OCI-LY3 (cell line): Measurements from ENCODE around the gene CACNG7.

Experiments used
- H2AFZ ChIP-seq: fragments of 200-600, 300-600 bp; shearing (Covaris generic); 2 replicates; pipeline ENCODE4 v1.6.0; 2014; ENCODE audit warnings: antibody characterized with exemption, low read depth, low read length
- H3K27ac ChIP-seq: fragments of 200-600, 300-600 bp; sonication (generic); 2 replicates; pipeline ENCODE4 v1.5.1; 2014; ENCODE audit warnings: mild to moderate bottlenecking, low read length, moderate library complexity, mixed read lengths
- H3K27me3 ChIP-seq: fragments of 200-600, 300-600 bp; sonication (generic); 2 replicates; pipeline ENCODE4 v1.6.1; 2014; ENCODE audit warnings: low read depth, low read length, mixed read lengths
- H3K36me3 ChIP-seq: fragments of 200-600, 300-600 bp; sonication (generic); replicated peaks from 2 replicates; pipeline ENCODE3; 2014; ENCODE audit warnings: low read depth, low read length, mixed read lengths
- H3K4me1 ChIP-seq: fragments of 300-600, 200-600 bp; sonication (generic); 2 replicates; pipeline ENCODE4 v1.6.1; 2014; ENCODE audit warnings: low read length, mixed read lengths
- H3K4me2 ChIP-seq: fragments of 200-600, 300-600 bp; sonication (generic); 2 replicates; pipeline ENCODE4 v1.6.1; 2014; ENCODE audit warnings: low read length, mixed read lengths
- H3K4me3 ChIP-seq: fragments of 300-600, 200-600 bp; sonication (generic); 2 replicates; pipeline ENCODE4 v1.5.1; 2014; ENCODE audit warnings: antibody characterized with exemption, mild to moderate bottlenecking, low read length, moderate library complexity
- H3K79me2 ChIP-seq: fragments of 300-600, 200-600 bp; shearing (Covaris generic); 2 replicates; pipeline ENCODE4 v1.6.1; 2014; ENCODE audit warnings: mild to moderate bottlenecking, low read length, mixed read lengths
- H3K9ac ChIP-seq: fragments of 300-600, 200-600 bp; shearing (Covaris generic); 2 replicates; pipeline ENCODE4 v1.6.0; 2014; ENCODE audit warnings: mild to moderate bottlenecking, low read length, moderate library complexity
- H3K9me3 ChIP-seq: fragments of 200-600, 300-600 bp; shearing (Covaris generic); 2 replicates; pipeline ENCODE4 v1.6.1; 2014; ENCODE audit warnings: low read length, mixed read lengths; ENCODE audit not compliant: insufficient read depth
- H4K20me1 ChIP-seq: fragments of 200-600, 300-600 bp; sonication (generic); 2 replicates; pipeline ENCODE4 v1.6.1; 2016; ENCODE audit warnings: low read length, mixed read lengths; ENCODE audit not compliant: insufficient read depth
- CTCF ChIP-seq: fragments of 200-600, 300-600 bp; sonication (generic); IDR thresholded peaks from 2 replicates; pipeline ENCODE4 v1.5.1; 2014; ENCODE audit warnings: antibody characterized with exemption, low read length, low read depth
- EZH2phosphoT487 ChIP-seq: fragments of 200-600 bp; shearing (Covaris generic); IDR thresholded peaks from 2 replicates; pipeline ENCODE4 v1.6.1; 2018; ENCODE audit warnings: antibody characterized with exemption, mixed run types, low read depth

Gene CACNG7

GRCh38 chr19:53942001-53942786, 33.1 kb downstream of the CACNG7 start:
- Histone ChIP-seq H3K9me3 (no peaks in the 10 kb centered on the region), H3K36me3 (no peaks in the 10 kb centered on the region), H3K4me1 (no peaks in the 10 kb centered on the region), H3K4me2 (no peak overlapping the region), H3K27ac (no peak overlapping the region), H2AFZ (no peak overlapping the region), H3K9ac (no peak overlapping the region), H3K79me2 (no peaks in the 10 kb centered on the region), H3K27me3 (no peaks in the 10 kb centered on the region), H3K4me3 (no peak overlapping the region), H4K20me1 (no peaks in the 10 kb centered on the region)
- no peak for TF ChIP-seq EZH2phosphoT487
- TF ChIP-seq CTCF = no peak

GRCh38 chr19:53944416-53944815, 35.3 kb downstream of the CACNG7 start:
- Histone ChIP-seq H2AFZ (no peak overlapping the region), H3K4me1 (no peaks in the 10 kb centered on the region), H3K36me3 (no peaks in the 10 kb centered on the region), H3K4me3 (no peak overlapping the region), H3K27me3 (no peaks in the 10 kb centered on the region), H3K79me2 (no peaks in the 10 kb centered on the region), H3K4me2 (no peak overlapping the region), H3K27ac (no peak overlapping the region), H4K20me1 (no peaks in the 10 kb centered on the region), H3K9ac (no peak overlapping the region), H3K9me3 (no peaks in the 10 kb centered on the region)
- no peak for TF ChIP-seq CTCF
- TF ChIP-seq EZH2phosphoT487 = no peak

- Histone ChIP-seq H2AFZ (no peak overlapping the region), H3K4me1 (no peaks in the 10 kb centered on the region), H3K9ac (no peak overlapping the region), H3K4me3 (no peak overlapping the region), H3K9me3 (no peaks in the 10 kb centered on the region), H4K20me1 (no peaks in the 10 kb centered on the region), H3K79me2 (no peaks in the 10 kb centered on the region), H3K36me3 (no peaks in the 10 kb centered on the region), H3K27ac (no peak overlapping the region), H3K27me3 (no peaks in the 10 kb centered on the region), H3K4me2 (no peak overlapping the region)
- TF ChIP-seq CTCF (no peak), EZH2phosphoT487 (no peak)
These were observed 35.9 kb downstream of the CACNG7 start for GRCh38 chr19:53944933-53945332.

- Histone ChIP-seq H3K27ac (no peak overlapping the region), H3K79me2 (no peaks in the 10 kb centered on the region), H3K4me2 (no peak overlapping the region), H2AFZ (no peak overlapping the region), H3K9ac (no peak overlapping the region), H3K4me1 (no peaks in the 10 kb centered on the region), H4K20me1 (no peaks in the 10 kb centered on the region), H3K27me3 (no peaks in the 10 kb centered on the region), H3K9me3 (no peaks in the 10 kb centered on the region), H3K4me3 (no peak overlapping the region), H3K36me3 (no peaks in the 10 kb centered on the region)
- TF ChIP-seq CTCF = no peak
- TF ChIP-seq EZH2phosphoT487 = no peak
These were observed 36.4 kb downstream of the CACNG7 start for GRCh38 chr19:53945441-53945840.
